GM23338 (cell line): ENCODE measurements around the gene SPRY1.

Experiments
- CTCF ChIP-seq, 2 experiments: fragments of 200-600 bp in 1 of 2; sonication (generic) in 1 of 2; conservative IDR thresholded peaks; 2 replicates each; pipeline versions ENCODE4 v1.5.1 to v1.6.1; 2016 to 2017; ENCODE audit warnings: antibody characterized with exemption in 2 of 2, low read depth in 2 of 2, mild to moderate bottlenecking in 2 of 2, moderate library complexity in 1 of 2
- EZH2 ChIP-seq: fragments of 200-600 bp; sonication (generic); IDR thresholded peaks from one replicate; pipeline ENCODE4 v1.8.0; 2017; ENCODE audit warnings: antibody characterized with exemption, mild to moderate bottlenecking, low read depth; ENCODE audit not compliant: unreplicated experiment
- EZH2phosphoT487 ChIP-seq: fragments of 200-600 bp; sonication (generic); IDR thresholded peaks from one replicate; pipeline ENCODE4 v1.8.1; 2018; ENCODE audit warnings: antibody characterized with exemption; ENCODE audit not compliant: unreplicated experiment
- JUNB ChIP-seq: IDR thresholded peaks from one replicate; pipeline ENCODE4 v1.6.1; 2016; ENCODE audit warnings: antibody characterized with exemption; ENCODE audit not compliant: unreplicated experiment
- NANOG ChIP-seq: IDR thresholded peaks from 2 replicates; pipeline ENCODE4 v1.6.1; 2016; ENCODE audit warnings: antibody characterized with exemption, borderline replicate concordance
- POLR2AphosphoS5 ChIP-seq: IDR thresholded peaks from 2 replicates; pipeline ENCODE4 v1.6.1; 2016; ENCODE audit warnings: antibody characterized with exemption, low read depth
- REST ChIP-seq: IDR thresholded peaks from one replicate; pipeline ENCODE4 v1.6.1; 2018; ENCODE audit warnings: antibody characterized with exemption; ENCODE audit not compliant: unreplicated experiment
- TF ChIP-seq, protein P1 (sequence below): IDR thresholded peaks from 2 replicates; pipeline ENCODE4 v1.6.1; 2016; ENCODE audit warnings: antibody characterized with exemption

DNA sequence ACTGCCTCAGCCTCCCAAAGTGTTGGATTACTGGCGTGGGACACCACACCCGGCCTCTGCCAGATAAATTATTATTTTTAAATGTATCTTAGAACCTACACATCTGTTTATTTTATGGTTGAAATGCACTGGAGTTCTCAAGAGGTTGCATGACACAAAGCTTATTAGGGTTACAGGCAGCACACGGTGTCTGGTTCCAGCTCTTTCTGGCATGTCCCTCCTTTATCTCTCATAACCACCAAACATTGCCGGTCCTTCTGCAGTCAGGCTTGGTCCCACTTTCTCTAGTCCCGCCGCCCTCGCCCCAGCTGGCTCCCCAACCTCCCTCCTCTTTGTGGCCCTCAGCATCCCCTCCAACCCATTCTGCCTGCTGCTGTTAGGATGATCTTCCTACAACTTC lies 39.7 kb upstream of the SPRY1 start:
- no peak for TF ChIP-seq CTCF (conservative IDR thresholded peaks at IDR 0.05; ENCODE audit: low read depth in 2 of 2)
- no peak for TF ChIP-seq REST
- no peak for TF ChIP-seq EZH2
- TF ChIP-seq POLR2AphosphoS5 = no peak
- TF ChIP-seq JUNB = no peak
- TF ChIP-seq NANOG = no peak
- TF ChIP-seq EZH2phosphoT487 = no peak
- TF ChIP-seq, protein P1, sequence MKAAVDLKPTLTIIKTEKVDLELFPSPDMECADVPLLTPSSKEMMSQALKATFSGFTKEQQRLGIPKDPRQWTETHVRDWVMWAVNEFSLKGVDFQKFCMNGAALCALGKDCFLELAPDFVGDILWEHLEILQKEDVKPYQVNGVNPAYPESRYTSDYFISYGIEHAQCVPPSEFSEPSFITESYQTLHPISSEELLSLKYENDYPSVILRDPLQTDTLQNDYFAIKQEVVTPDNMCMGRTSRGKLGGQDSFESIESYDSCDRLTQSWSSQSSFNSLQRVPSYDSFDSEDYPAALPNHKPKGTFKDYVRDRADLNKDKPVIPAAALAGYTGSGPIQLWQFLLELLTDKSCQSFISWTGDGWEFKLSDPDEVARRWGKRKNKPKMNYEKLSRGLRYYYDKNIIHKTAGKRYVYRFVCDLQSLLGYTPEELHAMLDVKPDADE = no peak
